CD4-positive, alpha-beta T cell treated with Interleukin-17A for 1 hour (primary cell): ENCODE data around the gene ADAD1.

ENCODE experiments used
- DNase-seq: peaks from one replicate; pipeline ENCODE4 v3.0.0-alpha.2; 2020

Gene ADAD1

DNA sequence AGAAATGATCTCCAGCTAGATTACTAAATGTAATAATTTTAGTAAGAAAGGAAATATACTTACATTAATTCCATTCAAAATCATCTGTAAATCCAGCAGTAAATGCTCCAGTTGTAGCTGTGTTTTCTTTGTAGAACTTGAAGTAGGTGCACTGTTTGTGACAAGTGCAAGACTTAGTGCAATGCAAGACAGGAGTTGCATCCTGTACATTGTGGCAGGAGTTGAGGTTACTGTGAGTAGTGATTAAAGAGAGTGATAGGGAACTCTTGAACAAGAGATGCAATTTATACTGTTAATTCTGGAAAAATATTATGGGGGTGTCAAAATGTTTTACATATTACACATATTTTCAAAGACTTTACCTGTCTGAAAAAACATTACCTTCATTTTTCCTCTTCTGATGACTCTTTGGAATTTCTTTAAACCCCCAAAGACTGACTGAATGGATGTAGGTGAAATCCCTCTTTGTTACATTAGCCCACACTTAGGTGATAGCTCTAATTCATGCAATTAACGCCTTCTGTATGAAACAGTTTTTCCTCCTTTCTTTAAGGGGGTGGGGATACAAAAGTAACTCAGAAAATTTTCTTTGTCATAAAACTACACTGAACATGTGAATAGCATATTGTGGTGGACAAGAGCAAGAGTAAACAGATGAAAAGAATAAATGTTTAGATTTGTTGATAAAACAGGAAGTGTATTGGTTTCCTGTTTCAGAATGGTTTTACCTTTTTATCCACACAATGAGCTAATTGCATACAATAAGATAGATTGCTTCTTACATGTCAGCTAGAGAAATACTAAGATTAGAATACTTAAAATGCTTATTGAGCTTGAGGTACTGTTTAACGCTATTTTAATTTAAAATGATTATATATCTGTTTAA lies 77.7 kb downstream of the ADAD1 start, which contains the start of gene IL2:
Gene IL2 (minus strand): TSS at position 495 of the 886 bp plus-strand sequence. CDS start 285 bp downstream, at position 210.
- DNase-seq = peak; percentile 39

DNA sequence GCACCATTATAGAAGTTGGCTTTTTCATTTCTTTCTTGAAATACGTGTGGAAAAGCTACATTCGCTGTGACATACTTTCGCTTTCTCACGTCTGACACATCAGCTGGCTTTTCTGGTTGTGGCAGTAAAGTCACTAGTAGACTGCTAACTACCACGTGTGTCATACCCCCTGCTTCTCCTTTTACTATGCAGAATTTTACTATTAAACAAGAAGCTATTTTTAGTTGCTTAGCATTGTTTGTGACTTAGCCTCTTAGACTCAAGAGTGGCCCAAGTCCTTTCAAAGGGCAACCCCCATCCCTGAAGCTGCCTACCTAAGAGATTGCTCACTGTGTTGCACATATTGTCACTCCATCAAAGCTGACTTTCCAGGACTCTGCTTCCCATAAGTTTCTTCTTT lies 79.8 kb downstream of the ADAD1 start:
- peak; percentile 65 for DNase-seq

DNA sequence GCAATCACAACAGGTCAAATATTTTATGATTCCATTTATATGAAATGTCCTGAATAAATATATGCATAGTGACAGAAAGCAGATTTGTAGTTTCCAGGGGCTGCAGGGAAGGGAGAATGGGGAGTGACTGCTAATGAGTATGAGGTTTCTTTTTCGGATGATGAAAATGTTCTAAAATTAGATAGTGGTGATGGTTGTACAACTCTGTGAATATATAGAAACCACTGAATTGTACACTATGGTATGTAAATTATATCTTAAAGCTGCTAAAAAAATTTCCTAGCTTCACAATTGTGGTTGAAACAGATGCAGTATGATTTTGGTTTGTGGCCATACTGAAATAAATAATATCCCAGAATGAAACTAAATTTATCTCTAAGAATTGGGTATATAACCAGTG lies 90.6 kb downstream of the ADAD1 start:
- DNase-seq = no peak

- DNase-seq = no peak
Observed at GRCh38 chr4:122475233-122475632, 96.4 kb downstream of the ADAD1 start.

GRCh38 chr4:122476126-122476525 lies 97.3 kb downstream of the ADAD1 start:
- no peak for DNase-seq

DNA sequence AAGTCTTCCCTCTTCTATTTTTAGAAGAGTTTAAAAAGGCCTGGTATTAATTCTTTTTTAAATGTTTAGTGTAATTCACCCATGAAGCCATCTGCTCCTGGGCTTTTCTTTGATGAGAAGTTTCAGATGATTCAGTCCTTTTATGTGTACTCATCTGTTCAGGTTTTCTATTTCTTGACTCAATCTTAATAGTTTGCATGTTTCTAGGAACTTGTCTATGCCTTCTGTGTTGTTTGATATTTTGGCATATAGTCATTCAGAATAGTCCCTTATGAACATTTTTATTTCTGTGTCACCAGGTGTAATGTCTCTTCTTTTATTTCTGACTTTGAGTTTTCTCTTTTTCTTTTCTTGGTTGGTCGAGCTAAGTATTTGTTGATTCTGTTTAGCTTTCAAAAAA lies 97.9 kb downstream of the ADAD1 start:
- no peak for DNase-seq
